GM12878 (cell line): ENCODE results near the gene FCGR2B. TPM values are rescaled to one million over a fixed set of nuclear protein-coding genes. Genes with fewer than 3 reads are reported as not detected.
A peak's percentile ranks its signal among the peaks of the same experiment; 100 is the strongest.

ENCODE experiments used
- BCL11A ChIP-seq: IDR thresholded peaks from 2 replicates; pipeline ENCODE4 v1.6.1; 2011; ENCODE audit warnings: low read depth, low read length
- CBX5 ChIP-seq: sonication (generic); IDR thresholded peaks from 2 replicates; pipeline ENCODE4 v1.6.1; 2016; ENCODE audit warnings: low read depth, moderate library complexity, mild to moderate bottlenecking, inconsistent platforms
- CHD1 ChIP-seq: IDR thresholded peaks from 2 replicates; pipeline ENCODE4 v1.6.1; 2012; ENCODE audit warnings: low read depth, low read length, improper control_type of control experiment
- DPF2 ChIP-seq: fragments of 450-650 bp; IDR thresholded peaks from 2 replicates; pipeline ENCODE4 v1.6.1; 2017; ENCODE audit warnings: mild to moderate bottlenecking
- E4F1 ChIP-seq: fragments of 450-650 bp; IDR thresholded peaks from 2 replicates; pipeline ENCODE4 v1.6.1; 2018; ENCODE audit warnings: borderline replicate concordance, mild to moderate bottlenecking; ENCODE audit not compliant: partially characterized antibody
- EED ChIP-seq: sonication (generic); IDR thresholded peaks from 2 replicates; pipeline ENCODE4 v1.6.1; 2016; ENCODE audit warnings: antibody characterized with exemption, low read depth
- ETV6 ChIP-seq, 2 experiments: fragments of 450-650 bp in 1 of 2; IDR thresholded peaks in 1 of 2; conservative IDR thresholded peaks in 1 of 2; 2 replicates each; pipeline ENCODE4 v1.6.1; 2014; ENCODE audit warnings: antibody characterized with exemption in 1 of 2, borderline replicate concordance in 1 of 2, low read depth in 1 of 2, mild to moderate bottlenecking in 1 of 2, moderate library complexity in 1 of 2
- EZH2 ChIP-seq: IDR thresholded peaks from 2 replicates; pipeline ENCODE4 v1.6.1; 2012; ENCODE audit warnings: low read depth, mild to moderate bottlenecking, control low read depth, inconsistent platforms, low read length, borderline replicate concordance; ENCODE audit not compliant: control insufficient read depth
- FOXK2 ChIP-seq: fragments of 450-650 bp; IDR thresholded peaks from 2 replicates; pipeline ENCODE4 v1.6.1; 2017; ENCODE audit warnings: mild to moderate bottlenecking, moderate library complexity
- GATAD2B ChIP-seq: fragments of 450-650 bp; conservative IDR thresholded peaks from 2 replicates; pipeline ENCODE4 v1.6.1; 2017; ENCODE audit warnings: low read depth, mild to moderate bottlenecking, moderate library complexity
- IRF4 ChIP-seq: IDR thresholded peaks from 2 replicates; pipeline ENCODE4 v1.6.1; 2011; ENCODE audit warnings: low read depth, low read length
- KDM1A ChIP-seq: fragments of 200-600 bp; sonication (generic); IDR thresholded peaks from 2 replicates; pipeline ENCODE4 v1.6.1; 2016; ENCODE audit warnings: borderline replicate concordance
- MEF2B ChIP-seq: fragments of 450-650 bp; IDR thresholded peaks from 2 replicates; pipeline ENCODE4 v1.6.1; 2018; ENCODE audit warnings: mild to moderate bottlenecking, moderate library complexity; ENCODE audit not compliant: partially characterized antibody, poor library complexity, severe bottlenecking
- NBN ChIP-seq: fragments of 450-650 bp; IDR thresholded peaks from 2 replicates; pipeline ENCODE4 v1.6.1; 2016
- NFXL1 ChIP-seq: fragments of 450-650 bp; IDR thresholded peaks from 2 replicates; pipeline ENCODE4 v1.6.1; 2017; ENCODE audit warnings: antibody characterized with exemption, mild to moderate bottlenecking, borderline replicate concordance
- NRF1 ChIP-seq: conservative IDR thresholded peaks from 2 replicates; pipeline ENCODE4 v1.6.1; 2011; ENCODE audit warnings: mild to moderate bottlenecking, low read depth, low read length, improper control_type of control experiment
- PAX8 ChIP-seq: fragments of 450-650 bp; IDR thresholded peaks from 2 replicates; pipeline ENCODE4 v1.6.1; 2017; ENCODE audit warnings: mild to moderate bottlenecking, moderate library complexity
- POLR2AphosphoS5 ChIP-seq: IDR thresholded peaks from 2 replicates; pipeline ENCODE4 v1.6.1; 2011; ENCODE audit warnings: mild to moderate bottlenecking, low read length, inconsistent platforms
- POU2F2 ChIP-seq: IDR thresholded peaks from 3 replicates; pipeline ENCODE4 v1.6.1; 2011; ENCODE audit warnings: low read depth, mild to moderate bottlenecking, low read length, borderline replicate concordance
- RB1 ChIP-seq: fragments of 450-650 bp; formaldehyde crosslinking; IDR thresholded peaks from 2 replicates; pipeline ENCODE4 v1.6.1; 2017; ENCODE audit warnings: mild to moderate bottlenecking, borderline replicate concordance
- RFX5 ChIP-seq: IDR thresholded peaks from 2 replicates; pipeline ENCODE4 v1.6.1; 2011; ENCODE audit warnings: low read depth, low read length, improper control_type of control experiment
- SMAD1 ChIP-seq: fragments of 450-650 bp; IDR thresholded peaks from 2 replicates; pipeline ENCODE4 v1.6.1; 2018; ENCODE audit warnings: mild to moderate bottlenecking, low read depth; ENCODE audit not compliant: partially characterized antibody
- SUZ12 ChIP-seq: fragments of 200-600 bp; sonication (generic); IDR thresholded peaks from one replicate; pipeline ENCODE4 v1.6.1; 2018; ENCODE audit warnings: antibody characterized with exemption, mild to moderate bottlenecking; ENCODE audit not compliant: unreplicated experiment
- ZBED1 ChIP-seq: IDR thresholded peaks from 2 replicates; pipeline ENCODE4 v1.6.1; 2016; ENCODE audit warnings: borderline replicate concordance
- ZNF384 ChIP-seq: IDR thresholded peaks from 2 replicates; pipeline ENCODE4 v1.6.1; 2012; ENCODE audit warnings: low read depth, mild to moderate bottlenecking, low read length, improper control_type of control experiment, borderline replicate concordance
- ZNF687 ChIP-seq: fragments of 450-650 bp; IDR thresholded peaks from 2 replicates; pipeline ENCODE4 v1.6.1; 2017; ENCODE audit warnings: mild to moderate bottlenecking, moderate library complexity
- polyA plus RNA-seq, 11 experiments: library from polyadenylated mRNA; depleted of rRNA in 4 of 11; unstranded in 6 of 11; stranded (reverse) in 5 of 11; fragments of >200 nt; fragmentation: Nextera tagmentation in 4 of 11; fragmentation: Illumina TruSeq in 1 of 11; extraction: Ambion mirVana in 4 of 11; extraction: Trizol in 1 of 11; gene quantifications; 1 replicate in 1 of 11; 2 replicates in 10 of 11; pipeline versions ENCODE4 v1.2.1 to v1.2.3, GENCODE V29; 2011 to 2016; ENCODE audit warnings: inconsistent platforms in 2 of 11, missing spikeins in 2 of 11, low read depth in 1 of 11
- total RNA-seq, 4 experiments: library from RNA; depleted of rRNA in 3 of 4; stranded (reverse); fragments of >200 nt in 3 of 4; fragmentation: Illumina TruSeq in 1 of 4; extraction: Trizol in 1 of 4; gene quantifications; 2 replicates each; pipeline versions ENCODE4 v1.2.1 to v1.2.3, GENCODE V29; 2013 to 2021

FCGR2B gene
- total and polyA plus RNA-seq, 10 of the 15 experiments (the other 5 are each of a cell fraction or from before 2014, with no cell fraction given) = 76.6 to 216 (median 108) TPM

- no peak for TF ChIP-seq NBN
- 0 out of 2 replicates have a peak, but pooled peaks have one; percentile 25 for TF ChIP-seq CBX5
- no peak for TF ChIP-seq ETV6 (conservative IDR thresholded peaks at IDR 0.05 in 1 of 2, IDR thresholded peaks at IDR 0.05 in 1 of 2; ENCODE audit: borderline replicate concordance in 1 of 2, low read depth in 1 of 2)
- no peak for TF ChIP-seq FOXK2
- TF ChIP-seq E4F1 = no peak
- TF ChIP-seq DPF2 = no peak; the same call in none of the 2 replicates
- TF ChIP-seq MEF2B = no peak
- no peak for TF ChIP-seq NFXL1
- TF ChIP-seq GATAD2B = peak; percentile 68
- no peak for TF ChIP-seq NRF1
- TF ChIP-seq ZBED1 = no peak
- no peak for TF ChIP-seq BCL11A
- TF ChIP-seq RB1 = no peak
- no peak for TF ChIP-seq IRF4
- TF ChIP-seq SUZ12 = no peak
- no peak for TF ChIP-seq EZH2
- 0 out of 2 replicates have a peak, but pooled peaks have one; percentile 62 for TF ChIP-seq POLR2AphosphoS5
- TF ChIP-seq PAX8 = no peak
- no peak for TF ChIP-seq ZNF384
- peak; percentile 34; the same call in 1 of the 2 replicates for TF ChIP-seq EED
- TF ChIP-seq SMAD1 = no peak
- no peak for TF ChIP-seq RFX5
- TF ChIP-seq ZNF687 = peak; percentile 22
- TF ChIP-seq CHD1 = 0 out of 2 replicates have a peak, but pooled peaks have one; percentile 67
- peak; percentile 63; the same call in 1 of the 3 replicates for TF ChIP-seq POU2F2
- TF ChIP-seq KDM1A = no peak
Measured at GRCh38 chr1:161727256-161727924, 64.4 kb downstream of the FCGR2B start (continued).
